Liver (tissue), 9 donors: ENCODE measurements around the gene PVALEF. TPM values are rescaled to one million over a fixed set of nuclear protein-coding genes. Genes with fewer than 3 reads are reported as not detected.

ENCODE experiments used
- DNase-seq: peaks from one replicate; pipeline ENCODE4 v3.0.0-alpha.2; 2017; ENCODE audit warnings: low spot score
- H3K27ac ChIP-seq, 2 donors: one replicate each; pipeline ENCODE4 v1.7.0; 2013; ENCODE audit warnings: inconsistent platforms in 2 of 2, low read length in 2 of 2, control low read depth in 1 of 2, low read depth in 1 of 2, mild to moderate bottlenecking in 1 of 2
- H3K27me3 ChIP-seq, 4 donors: one replicate each; pipeline versions ENCODE4 v1.6.1 to v1.7.0; 2013; ENCODE audit warnings: low read length in 3 of 4, inconsistent platforms in 1 of 4, mild to moderate bottlenecking in 1 of 4, moderate library complexity in 1 of 4; ENCODE audit not compliant: control insufficient read depth in 4 of 4, insufficient read depth in 4 of 4
- H3K36me3 ChIP-seq, 4 donors: one replicate each; pipeline versions ENCODE4 v1.6.1 to v1.7.0; 2013; ENCODE audit warnings: low read length in 3 of 4, mild to moderate bottlenecking in 3 of 4, low read depth in 1 of 4, moderate library complexity in 1 of 4; ENCODE audit not compliant: control insufficient read depth in 4 of 4, insufficient read depth in 3 of 4
- H3K4me1 ChIP-seq, 4 donors: one replicate each; pipeline versions ENCODE4 v1.6.1 to v1.7.0; 2013; ENCODE audit warnings: low read length in 3 of 4, mild to moderate bottlenecking in 3 of 4, moderate library complexity in 1 of 4; ENCODE audit not compliant: control insufficient read depth in 4 of 4, insufficient read depth in 4 of 4
- H3K4me3 ChIP-seq, 3 donors: one replicate each; pipeline versions ENCODE4 v1.6.1 to v1.7.0; 2013; ENCODE audit warnings: low read length in 3 of 3, control low read depth in 1 of 3, low read depth in 1 of 3, mild to moderate bottlenecking in 1 of 3
- H3K9ac ChIP-seq, 2 donors: one replicate each; pipeline ENCODE4 v1.7.0; 2013; ENCODE audit warnings: low read length in 2 of 2, mild to moderate bottlenecking in 2 of 2, moderate library complexity in 2 of 2, control low read depth in 1 of 2, low read depth in 1 of 2
- H3K9me3 ChIP-seq, 4 donors: one replicate each; pipeline versions ENCODE4 v1.6.1 to v1.7.0; 2013; ENCODE audit warnings: low read length in 3 of 4; ENCODE audit not compliant: control insufficient read depth in 4 of 4
- ATF3 ChIP-seq: IDR thresholded peaks from 2 replicates; pipeline ENCODE4 v1.6.1; 2016; ENCODE audit warnings: antibody characterized with exemption
- CTCF ChIP-seq: fragments of 150-350 bp; IDR thresholded peaks from 2 replicates; pipeline ENCODE4 v1.5.1; 2017; ENCODE audit warnings: improper control_type of control experiment, low read depth, low read length; ENCODE audit not compliant: missing input control
- FOXA1 ChIP-seq: IDR thresholded peaks from 2 replicates; pipeline ENCODE4 v1.6.1; 2016; ENCODE audit warnings: antibody characterized with exemption
- FOXA2 ChIP-seq: IDR thresholded peaks from 2 replicates; pipeline ENCODE4 v1.6.1; 2016; ENCODE audit warnings: antibody characterized with exemption
- GABPA ChIP-seq, 2 donors: IDR thresholded peaks in 1 of 2; conservative IDR thresholded peaks in 1 of 2; 2 replicates each; pipeline ENCODE4 v1.6.1; 2016; ENCODE audit warnings: antibody characterized with exemption in 2 of 2, mild to moderate bottlenecking in 1 of 2, moderate library complexity in 1 of 2
- HNF4G ChIP-seq: IDR thresholded peaks from 2 replicates; pipeline ENCODE4 v1.6.1; 2016; ENCODE audit warnings: antibody characterized with exemption
- RAD21 ChIP-seq, 2 donors: IDR thresholded peaks; 2 replicates each; pipeline ENCODE4 v1.6.1; 2016; ENCODE audit warnings: antibody characterized with exemption in 2 of 2, mild to moderate bottlenecking in 2 of 2
- REST ChIP-seq: IDR thresholded peaks from 2 replicates; pipeline ENCODE4 v1.6.1; 2016; ENCODE audit warnings: antibody characterized with exemption, mild to moderate bottlenecking
- SP1 ChIP-seq: IDR thresholded peaks from 2 replicates; pipeline ENCODE4 v1.6.1; 2018; ENCODE audit warnings: antibody characterized with exemption, mild to moderate bottlenecking
- TAF1 ChIP-seq: conservative IDR thresholded peaks from 2 replicates; pipeline ENCODE4 v1.6.1; 2016; ENCODE audit warnings: antibody characterized with exemption, mild to moderate bottlenecking
- WGBS: extraction: QIAGEN DNeasy Blood & Tissue Kit; methylation state at CpG from one replicate; pipeline ENCODE4 v1.1.7; 2013; 5-methylcytosine and 5-hydroxymethylcytosine counted together
- polyA plus RNA-seq, 2 donors: library from polyadenylated mRNA; stranded (reverse) in 1 of 2; unstranded in 1 of 2; fragments of 200-250 nt in 1 of 2; fragments of >200 nt in 1 of 2; fragmentation: Nextera tagmentation in 1 of 2; extraction: Ambion mirVana in 1 of 2; gene quantifications; one replicate each; pipeline versions ENCODE4 v1.2.1 to v1.2.3, GENCODE V29; 2013 to 2015
- total RNA-seq, 2 donors: library from RNA; depleted of rRNA; stranded (reverse); fragments of >200 nt; gene quantifications; one replicate each; pipeline ENCODE4 v1.2.3, GENCODE V29; 2014
- donor health status: healthy.
- donor health status: healthy.
- donor health status: healthy.
- donor health status: healthy.
- donor health status: healthy.

PVALEF gene
- total and polyA plus RNA-seq, 4 donors, result not detected

- TF ChIP-seq FOXA2 (no peak), CTCF (no peak), REST (no peak), FOXA1 (no peak)
- Histone ChIP-seq H3K9ac (no peak overlapping the region), H3K27ac (no peak overlapping the region), H3K4me1 (peaks cover 0 to 12% (median 3%) of the 10 kb centered on the region in 4 donors), H3K36me3 (no peaks in the 10 kb centered on the region), H3K27me3 (no peaks in the 10 kb centered on the region), H3K9me3 (no peaks in the 10 kb centered on the region), H3K4me3 (no peak overlapping the region)
- no peak for DNase-seq
- 90% methylated on average over 16 of the region's 16 CpGs for WGBS
Observed at GRCh38 chr17:81161972-81162371, 3.3 kb upstream of the PVALEF start.

GRCh38 chr17:81162491-81162890 is 2.8 kb upstream of the PVALEF start:
- DNase-seq, result no peak
- no peak overlapping the region for H3K9ac ChIP-seq
- no peak overlapping the region for H3K4me3 ChIP-seq
- H3K27me3 ChIP-seq, result no peaks in the 10 kb centered on the region
- peaks cover 0 to 12% (median 3%) of the 10 kb centered on the region in 4 donors for H3K4me1 ChIP-seq
- TF ChIP-seq ATF3 (no peak), FOXA2 (no peak), TAF1 (no peak), HNF4G (no peak), GABPA (IDR thresholded peaks at IDR 0.05 in 1 of 2, conservative IDR thresholded peaks at IDR 0.05 in 1 of 2) (no peak), REST (no peak), RAD21 (IDR thresholded peaks at IDR 0.05) (no peak), SP1 (no peak), FOXA1 (no peak)
- 90% methylated on average over 11 of the region's 11 CpGs for WGBS
- H3K9me3 ChIP-seq, result no peaks in the 10 kb centered on the region
- H3K27ac ChIP-seq, result no peak overlapping the region
- H3K36me3 ChIP-seq, result no peaks in the 10 kb centered on the region
